SK-N-SH treated with all-trans-retinoic acid at 6 μM for 48 hours (cell line): Measurements from ENCODE around the gene SPIRE2.

Experiments
- GLIS3 ChIP-seq: fragments of 250-450 bp; sonication (Bioruptor Pico); IDR thresholded peaks from 2 replicates; pipeline ENCODE4 v1.5.0; 2020; ENCODE audit warnings: mild to moderate bottlenecking, moderate library complexity
- PPARA ChIP-seq: fragments of 250-450 bp; sonication (Bioruptor Pico); IDR thresholded peaks from 2 replicates; pipeline ENCODE4 v1.5.0; 2020; ENCODE audit warnings: mild to moderate bottlenecking, borderline replicate concordance
- TOX ChIP-seq: fragments of 250-450 bp; sonication (Bioruptor Pico); IDR thresholded peaks from 2 replicates; pipeline ENCODE4 v1.8.0; 2021; ENCODE audit warnings: mild to moderate bottlenecking, moderate library complexity, borderline replicate concordance
- ZC3H10 ChIP-seq: fragments of 250-450 bp; sonication (Bioruptor Pico); IDR thresholded peaks from 2 replicates; pipeline ENCODE4 v1.5.1; 2021; ENCODE audit warnings: mild to moderate bottlenecking, moderate library complexity
- ZNF70 ChIP-seq: fragments of 450-650 bp; formaldehyde crosslinking; IDR thresholded peaks from 2 replicates; pipeline ENCODE4 v1.5.0; 2020; ENCODE audit warnings: mild to moderate bottlenecking, moderate library complexity
- ZNF8 ChIP-seq: fragments of 450-650 bp; formaldehyde crosslinking; IDR thresholded peaks from 2 replicates; pipeline ENCODE4 v1.5.0; 2020; ENCODE audit warnings: mild to moderate bottlenecking, moderate library complexity
- TF ChIP-seq, protein P1 (sequence below): fragments of 250-450 bp; sonication (Bioruptor Pico); IDR thresholded peaks from 2 replicates; pipeline ENCODE4 v1.5.1; 2021; ENCODE audit warnings: mild to moderate bottlenecking, moderate library complexity
- TF ChIP-seq, protein P2 (sequence below): fragments of 250-450 bp; sonication (Bioruptor Pico); IDR thresholded peaks from 2 replicates; pipeline ENCODE4 v1.8.0; 2020; ENCODE audit warnings: mild to moderate bottlenecking, moderate library complexity, borderline replicate concordance

SPIRE2 gene

GRCh38 chr16:89920723-89921122 is 92.4 kb downstream of the SPIRE2 start (continued):
- TF ChIP-seq, protein P1, sequence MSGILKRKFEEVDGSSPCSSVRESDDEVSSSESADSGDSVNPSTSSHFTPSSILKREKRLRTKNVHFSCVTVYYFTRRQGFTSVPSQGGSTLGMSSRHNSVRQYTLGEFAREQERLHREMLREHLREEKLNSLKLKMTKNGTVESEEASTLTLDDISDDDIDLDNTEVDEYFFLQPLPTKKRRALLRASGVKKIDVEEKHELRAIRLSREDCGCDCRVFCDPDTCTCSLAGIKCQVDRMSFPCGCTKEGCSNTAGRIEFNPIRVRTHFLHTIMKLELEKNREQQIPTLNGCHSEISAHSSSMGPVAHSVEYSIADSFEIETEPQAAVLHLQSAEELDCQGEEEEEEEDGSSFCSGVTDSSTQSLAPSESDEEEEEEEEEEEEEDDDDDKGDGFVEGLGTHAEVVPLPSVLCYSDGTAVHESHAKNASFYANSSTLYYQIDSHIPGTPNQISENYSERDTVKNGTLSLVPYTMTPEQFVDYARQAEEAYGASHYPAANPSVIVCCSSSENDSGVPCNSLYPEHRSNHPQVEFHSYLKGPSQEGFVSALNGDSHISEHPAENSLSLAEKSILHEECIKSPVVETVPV (CRISPR knock-in tag), result no peak
- TF ChIP-seq GLIS3 (no peak), PPARA (CRISPR knock-in tag) (no peak), TOX (no peak), ZC3H10 (CRISPR knock-in tag) (no peak), ZNF8 (no peak), ZNF70 (no peak)
- TF ChIP-seq, protein P2, sequence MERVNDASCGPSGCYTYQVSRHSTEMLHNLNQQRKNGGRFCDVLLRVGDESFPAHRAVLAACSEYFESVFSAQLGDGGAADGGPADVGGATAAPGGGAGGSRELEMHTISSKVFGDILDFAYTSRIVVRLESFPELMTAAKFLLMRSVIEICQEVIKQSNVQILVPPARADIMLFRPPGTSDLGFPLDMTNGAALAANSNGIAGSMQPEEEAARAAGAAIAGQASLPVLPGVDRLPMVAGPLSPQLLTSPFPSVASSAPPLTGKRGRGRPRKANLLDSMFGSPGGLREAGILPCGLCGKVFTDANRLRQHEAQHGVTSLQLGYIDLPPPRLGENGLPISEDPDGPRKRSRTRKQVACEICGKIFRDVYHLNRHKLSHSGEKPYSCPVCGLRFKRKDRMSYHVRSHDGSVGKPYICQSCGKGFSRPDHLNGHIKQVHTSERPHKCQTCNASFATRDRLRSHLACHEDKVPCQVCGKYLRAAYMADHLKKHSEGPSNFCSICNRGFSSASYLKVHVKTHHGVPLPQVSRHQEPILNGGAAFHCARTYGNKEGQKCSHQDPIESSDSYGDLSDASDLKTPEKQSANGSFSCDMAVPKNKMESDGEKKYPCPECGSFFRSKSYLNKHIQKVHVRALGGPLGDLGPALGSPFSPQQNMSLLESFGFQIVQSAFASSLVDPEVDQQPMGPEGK (CRISPR knock-in tag), result no peak
